Loucy (cell line): ENCODE measurements around the gene KCNS1.

Experiments used
- CTCF ChIP-seq: fragments of 200-600 bp; sonication (generic); conservative IDR thresholded peaks from 2 replicates; pipeline ENCODE4 v1.5.1; 2014; ENCODE audit warnings: mild to moderate bottlenecking, antibody characterized with exemption, low read length
- EZH2phosphoT487 ChIP-seq: fragments of 200-600 bp; IDR thresholded peaks from 2 replicates; pipeline ENCODE4 v1.6.1; 2018; ENCODE audit warnings: antibody characterized with exemption, mild to moderate bottlenecking, moderate library complexity, borderline replicate concordance

- TF ChIP-seq CTCF: no peak
- TF ChIP-seq EZH2phosphoT487: no peak
Observed at GRCh38 chr20:45073221-45073620, 27.7 kb downstream of the KCNS1 start.
